ENCODE measurements around the gene CTNNBL1. TPM values are rescaled to one million over a fixed set of nuclear protein-coding genes. Genes with fewer than 3 reads are reported as not detected.

CTNNBL1 gene
- total RNA-seq, 1 donor from 2014 or later: 60.0 TPM

DNA sequence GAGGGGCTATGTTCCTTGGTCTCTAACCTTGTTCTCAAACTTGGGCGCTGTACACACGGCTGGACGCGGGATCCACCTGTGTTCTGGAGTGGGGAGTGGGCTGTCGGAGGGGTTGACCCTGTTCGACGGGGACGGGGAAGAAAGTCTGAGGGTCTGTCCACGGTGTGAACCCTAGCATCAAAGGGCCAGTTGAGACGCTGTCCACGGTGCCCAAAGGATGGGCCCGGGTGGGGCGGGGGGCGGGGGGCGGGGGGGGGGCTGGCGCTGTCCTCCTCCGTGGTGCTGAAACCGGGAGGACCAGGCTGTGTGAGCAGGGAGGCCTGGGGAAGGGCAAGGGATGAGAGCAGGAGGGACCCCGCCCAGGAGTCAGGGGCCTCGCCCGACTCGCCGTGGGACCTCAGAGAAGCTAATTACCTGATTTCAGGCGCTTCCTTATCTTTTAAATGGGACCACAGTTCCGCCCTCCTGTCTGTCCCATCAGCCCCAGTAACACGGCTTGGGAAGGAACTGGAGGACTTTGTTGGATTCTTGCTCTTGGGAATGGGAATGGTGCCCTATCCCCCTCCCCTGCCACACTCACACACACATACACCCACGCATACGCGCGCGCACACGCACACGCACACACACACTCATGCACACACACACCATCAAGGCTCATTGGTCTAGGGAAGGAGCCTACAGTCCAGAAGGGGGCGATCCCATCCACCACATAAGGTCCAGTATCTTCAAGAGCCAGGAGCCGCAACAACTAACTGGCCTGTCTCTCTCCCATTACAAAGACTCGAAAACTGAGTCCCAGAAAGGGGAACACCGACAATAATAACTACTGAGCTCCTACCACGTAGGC is 208.0 kb downstream of the CTNNBL1 start:
- Mint-ChIP-seq H3K27ac (peak overlapping the region; percentile 77), H3K4me1 (ENCODE audit: unreplicated experiment) (peaks cover 21% of the 10 kb centered on the region), H3K27me3 (peaks cover 60% of the 10 kb centered on the region), H3K36me3 (no peaks in the 10 kb centered on the region), H3K4me3 (peak overlapping the region; percentile 89), H3K9me3 (no peaks in the 10 kb centered on the region)
- TF ChIP-seq, protein P1, sequence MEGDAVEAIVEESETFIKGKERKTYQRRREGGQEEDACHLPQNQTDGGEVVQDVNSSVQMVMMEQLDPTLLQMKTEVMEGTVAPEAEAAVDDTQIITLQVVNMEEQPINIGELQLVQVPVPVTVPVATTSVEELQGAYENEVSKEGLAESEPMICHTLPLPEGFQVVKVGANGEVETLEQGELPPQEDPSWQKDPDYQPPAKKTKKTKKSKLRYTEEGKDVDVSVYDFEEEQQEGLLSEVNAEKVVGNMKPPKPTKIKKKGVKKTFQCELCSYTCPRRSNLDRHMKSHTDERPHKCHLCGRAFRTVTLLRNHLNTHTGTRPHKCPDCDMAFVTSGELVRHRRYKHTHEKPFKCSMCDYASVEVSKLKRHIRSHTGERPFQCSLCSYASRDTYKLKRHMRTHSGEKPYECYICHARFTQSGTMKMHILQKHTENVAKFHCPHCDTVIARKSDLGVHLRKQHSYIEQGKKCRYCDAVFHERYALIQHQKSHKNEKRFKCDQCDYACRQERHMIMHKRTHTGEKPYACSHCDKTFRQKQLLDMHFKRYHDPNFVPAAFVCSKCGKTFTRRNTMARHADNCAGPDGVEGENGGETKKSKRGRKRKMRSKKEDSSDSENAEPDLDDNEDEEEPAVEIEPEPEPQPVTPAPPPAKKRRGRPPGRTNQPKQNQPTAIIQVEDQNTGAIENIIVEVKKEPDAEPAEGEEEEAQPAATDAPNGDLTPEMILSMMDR (conservative IDR thresholded peaks at IDR 0.05): peak; percentile 68
- DNase-seq (ENCODE audit: extremely low spot score, unreplicated experiment): no peak

DNA sequence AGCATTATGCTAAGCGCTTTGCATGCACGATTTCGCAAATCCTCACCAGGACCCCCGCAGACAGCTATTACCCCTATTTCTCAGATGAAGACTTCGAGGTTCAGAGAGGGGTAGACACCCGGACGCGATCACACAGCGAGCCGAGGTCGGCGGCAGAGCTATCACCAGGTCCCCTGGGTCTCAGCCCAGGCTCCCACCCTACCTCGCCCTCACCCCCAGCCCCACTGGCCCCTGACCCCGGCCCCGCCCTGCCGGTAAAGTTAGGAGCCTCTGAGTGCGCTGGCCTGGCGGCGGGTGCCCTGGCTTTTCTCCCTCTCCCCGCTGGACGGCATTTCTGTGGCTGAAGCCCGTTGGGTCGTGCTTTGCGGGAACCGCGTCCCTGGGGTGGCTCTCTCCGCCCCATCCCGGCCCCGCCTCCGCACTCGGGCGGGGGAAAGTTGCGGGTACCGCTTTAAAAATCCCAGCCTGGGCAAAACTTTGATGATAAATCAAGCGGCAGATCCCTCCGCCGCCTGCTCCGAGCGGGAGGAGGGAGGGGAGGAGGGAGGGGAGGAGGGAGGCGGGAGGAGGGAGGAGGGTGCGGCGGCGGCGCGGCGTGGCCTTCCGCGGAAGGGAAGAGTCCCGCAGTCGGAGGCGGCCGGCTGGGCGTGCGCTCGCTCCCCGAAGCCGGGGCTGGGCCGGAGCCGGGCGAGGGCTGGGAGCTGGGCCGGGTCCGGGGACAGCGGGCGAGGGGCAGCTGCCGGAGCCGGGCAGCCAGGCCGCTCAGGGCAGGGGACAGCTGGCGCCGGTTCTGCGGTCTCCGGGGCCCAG is 208.9 kb downstream of the CTNNBL1 start, which contains the start of gene VSTM2L:
TSS of gene VSTM2L (plus strand) at position 624 of the 810 bp plus-strand sequence. CDS start 224 bp downstream, outside the sequence.
- H3K4me3 Mint-ChIP-seq: peak within 1 kb of the TSS; percentile 93
- TF ChIP-seq, protein P1 (conservative IDR thresholded peaks at IDR 0.05): no peak
- DNase-seq (ENCODE audit: extremely low spot score, unreplicated experiment): no peak
- peaks cover 60% of the 10 kb centered on the region for H3K27me3 Mint-ChIP-seq
- H3K36me3 Mint-ChIP-seq: no peaks in the 10 kb centered on the region
- H3K4me1 Mint-ChIP-seq (ENCODE audit: unreplicated experiment): peaks cover 29% of the 10 kb centered on the region
- peak within 1 kb of the TSS; percentile 77 for H3K27ac Mint-ChIP-seq
- no peaks in the 10 kb centered on the region for H3K9me3 Mint-ChIP-seq

DNA sequence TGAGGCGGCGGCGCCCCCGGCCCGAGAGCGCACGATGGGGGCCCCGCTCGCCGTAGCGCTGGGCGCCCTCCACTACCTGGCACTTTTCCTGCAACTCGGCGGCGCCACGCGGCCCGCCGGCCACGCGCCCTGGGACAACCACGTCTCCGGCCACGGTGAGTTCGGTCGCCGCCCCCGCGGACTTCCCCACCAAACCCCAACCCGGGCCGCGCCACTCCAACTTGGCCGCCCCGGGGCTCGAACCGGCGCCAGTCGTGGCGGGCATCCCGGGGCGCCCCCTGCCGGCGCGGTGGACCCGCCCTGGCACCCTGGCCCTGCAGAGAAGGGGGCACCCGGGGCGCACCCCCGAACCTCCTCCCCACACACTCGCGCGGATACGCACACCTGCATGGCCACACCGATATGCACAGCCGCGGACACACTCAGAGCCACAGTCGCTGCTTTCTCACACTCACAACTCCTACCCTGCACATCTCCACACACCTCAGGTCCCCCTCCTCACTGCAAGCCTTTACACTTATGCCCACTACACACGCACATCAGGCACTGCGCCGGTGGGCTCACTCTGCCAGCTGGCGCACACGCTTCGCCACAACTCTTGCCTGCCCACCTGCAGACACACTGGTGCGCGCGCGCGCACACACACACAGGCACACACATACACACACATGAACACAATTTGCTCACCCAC is 209.6 kb downstream of the CTNNBL1 start:
- Mint-ChIP-seq H3K27me3 (peaks cover 62% of the 10 kb centered on the region), H3K4me1 (ENCODE audit: unreplicated experiment) (peaks cover 31% of the 10 kb centered on the region), H3K9me3 (no peaks in the 10 kb centered on the region), H3K4me3 (peak overlapping the region; percentile 93), H3K27ac (peak overlapping the region; percentile 74), H3K36me3 (no peaks in the 10 kb centered on the region)
- DNase-seq (ENCODE audit: extremely low spot score, unreplicated experiment): no peak
- TF ChIP-seq, protein P1 (conservative IDR thresholded peaks at IDR 0.05): peak; percentile 69

DNA sequence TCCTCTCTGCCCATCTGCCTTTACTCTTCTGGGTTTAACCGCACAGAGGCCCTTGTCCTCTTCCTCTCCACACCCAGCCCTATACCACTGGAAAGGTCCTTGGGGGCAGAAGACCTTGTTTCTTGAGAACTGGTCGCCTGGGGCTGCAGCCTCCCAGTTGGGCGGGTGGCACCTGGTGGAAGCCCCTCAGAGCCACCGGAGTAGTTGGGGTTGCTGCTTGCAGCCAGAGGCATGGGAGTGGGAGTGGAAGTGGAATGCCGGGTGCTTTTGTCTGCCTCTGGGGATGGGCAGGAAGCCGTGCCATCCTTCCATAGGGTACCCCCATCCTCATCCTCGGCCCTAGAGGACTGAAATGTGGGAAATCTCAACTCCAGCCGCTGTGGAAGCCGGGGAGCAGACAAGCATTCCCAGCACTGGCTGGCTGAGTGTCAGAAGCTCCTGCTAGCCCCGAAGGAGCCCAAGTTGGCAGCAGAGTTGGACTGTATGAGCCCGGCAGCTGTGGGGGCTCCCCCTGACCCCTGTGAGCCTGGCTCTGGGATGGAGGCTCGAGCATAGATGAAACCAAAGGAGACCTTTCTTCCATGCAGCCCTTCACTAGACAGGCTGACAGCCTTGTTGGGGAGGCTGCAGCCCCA is 210.3 kb downstream of the CTNNBL1 start:
- DNase-seq (ENCODE audit: extremely low spot score, unreplicated experiment): no peak
- H3K27me3 Mint-ChIP-seq: peaks cover 63% of the 10 kb centered on the region
- H3K4me3 Mint-ChIP-seq: peak overlapping the region; percentile 93
- no peaks in the 10 kb centered on the region for H3K9me3 Mint-ChIP-seq
- H3K36me3 Mint-ChIP-seq: no peaks in the 10 kb centered on the region
- TF ChIP-seq, protein P1 (conservative IDR thresholded peaks at IDR 0.05): no peak
- H3K27ac Mint-ChIP-seq: peak overlapping the region; percentile 74
- peaks cover 38% of the 10 kb centered on the region for H3K4me1 Mint-ChIP-seq (ENCODE audit: unreplicated experiment)

DNA sequence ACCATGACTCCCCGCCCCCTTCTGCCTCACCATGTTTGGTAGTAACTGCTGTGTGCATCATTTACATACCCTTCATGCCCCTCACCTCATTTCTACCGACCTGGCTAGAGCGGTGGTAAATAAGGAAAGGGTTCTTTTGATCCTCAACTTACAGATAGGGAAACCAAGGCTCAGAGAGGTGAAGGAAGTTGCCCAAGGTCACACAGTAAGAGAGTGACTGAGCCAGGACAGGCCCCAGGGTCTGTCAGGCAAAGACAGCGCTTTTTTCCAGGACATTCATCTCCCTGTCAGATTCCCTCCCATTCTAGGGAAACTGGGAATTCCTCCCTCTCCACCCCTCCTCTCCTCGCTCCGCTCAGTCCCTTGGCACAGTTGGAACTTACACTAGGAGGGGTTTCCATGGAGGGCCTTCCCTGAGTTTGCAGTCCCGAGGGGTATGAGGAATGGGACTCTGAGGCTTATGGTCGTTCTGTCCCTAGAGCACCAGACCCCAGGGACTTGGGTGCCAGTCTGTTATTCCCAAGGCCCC is 211.1 kb downstream of the CTNNBL1 start:
- H3K27ac Mint-ChIP-seq: no peak overlapping the region
- TF ChIP-seq, protein P1 (conservative IDR thresholded peaks at IDR 0.05): no peak
- no peaks in the 10 kb centered on the region for H3K9me3 Mint-ChIP-seq
- peaks cover 39% of the 10 kb centered on the region for H3K4me1 Mint-ChIP-seq (ENCODE audit: unreplicated experiment)
- no peaks in the 10 kb centered on the region for H3K36me3 Mint-ChIP-seq
- H3K27me3 Mint-ChIP-seq: peaks cover 55% of the 10 kb centered on the region
- DNase-seq (ENCODE audit: extremely low spot score, unreplicated experiment): no peak
- peak overlapping the region; percentile 58 for H3K4me3 Mint-ChIP-seq

Measured in type B pancreatic cell (in vitro differentiated cells).